OCI-LY3 (cell line): Measurements from ENCODE around the gene MALAT1.

Experiments
- EZH2phosphoT487 ChIP-seq: fragments of 200-600 bp; shearing (Covaris generic); IDR thresholded peaks from 2 replicates; pipeline ENCODE4 v1.6.1; 2018; ENCODE audit warnings: antibody characterized with exemption, mixed run types, low read depth
- TF ChIP-seq, protein P1 (sequence below): fragments of 200-600, 300-600 bp; sonication (generic); IDR thresholded peaks from 2 replicates; pipeline ENCODE4 v1.5.1; 2014; ENCODE audit warnings: antibody characterized with exemption, low read length, low read depth

DNA sequence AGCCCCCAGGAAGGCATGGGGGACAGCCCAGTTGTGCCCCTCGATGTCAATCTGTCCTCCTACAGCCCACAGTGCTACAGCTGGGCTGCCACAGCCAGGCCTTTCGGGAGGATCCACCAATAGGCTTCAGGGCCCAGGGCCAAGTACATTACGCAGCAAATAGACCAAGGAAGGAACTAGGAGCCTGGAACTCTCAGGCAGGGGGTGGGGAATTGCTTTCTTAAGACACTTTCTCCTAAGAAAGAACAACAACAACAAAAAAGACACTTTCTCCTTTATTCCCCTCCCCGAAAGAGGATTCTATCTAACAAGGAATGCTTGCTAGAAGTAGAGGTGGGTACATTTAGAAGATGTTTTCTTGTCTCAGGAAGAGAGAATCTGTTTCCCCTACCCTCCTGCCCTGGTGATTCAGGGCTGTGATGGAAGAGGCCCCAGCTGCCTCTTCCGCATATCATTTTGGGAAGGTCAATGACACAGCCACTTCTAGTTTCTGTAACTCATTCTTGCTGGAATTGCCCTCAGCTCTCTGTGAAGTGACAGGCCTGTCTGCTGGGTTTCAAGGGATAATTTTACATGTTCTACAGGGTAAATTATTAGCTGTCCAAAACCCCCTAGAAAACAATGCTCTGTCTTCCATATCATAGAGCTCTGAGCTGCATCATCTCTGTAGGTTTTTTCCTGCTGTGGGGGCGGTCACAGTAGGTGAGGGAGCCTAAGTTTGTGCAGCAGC is 6.0 kb upstream of the MALAT1 start:
- no peak for TF ChIP-seq EZH2phosphoT487
- TF ChIP-seq, protein P1, sequence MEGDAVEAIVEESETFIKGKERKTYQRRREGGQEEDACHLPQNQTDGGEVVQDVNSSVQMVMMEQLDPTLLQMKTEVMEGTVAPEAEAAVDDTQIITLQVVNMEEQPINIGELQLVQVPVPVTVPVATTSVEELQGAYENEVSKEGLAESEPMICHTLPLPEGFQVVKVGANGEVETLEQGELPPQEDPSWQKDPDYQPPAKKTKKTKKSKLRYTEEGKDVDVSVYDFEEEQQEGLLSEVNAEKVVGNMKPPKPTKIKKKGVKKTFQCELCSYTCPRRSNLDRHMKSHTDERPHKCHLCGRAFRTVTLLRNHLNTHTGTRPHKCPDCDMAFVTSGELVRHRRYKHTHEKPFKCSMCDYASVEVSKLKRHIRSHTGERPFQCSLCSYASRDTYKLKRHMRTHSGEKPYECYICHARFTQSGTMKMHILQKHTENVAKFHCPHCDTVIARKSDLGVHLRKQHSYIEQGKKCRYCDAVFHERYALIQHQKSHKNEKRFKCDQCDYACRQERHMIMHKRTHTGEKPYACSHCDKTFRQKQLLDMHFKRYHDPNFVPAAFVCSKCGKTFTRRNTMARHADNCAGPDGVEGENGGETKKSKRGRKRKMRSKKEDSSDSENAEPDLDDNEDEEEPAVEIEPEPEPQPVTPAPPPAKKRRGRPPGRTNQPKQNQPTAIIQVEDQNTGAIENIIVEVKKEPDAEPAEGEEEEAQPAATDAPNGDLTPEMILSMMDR: no peak
